ENCODE results near the gene TNPO3. TPM values are rescaled to one million over a fixed set of nuclear protein-coding genes. Genes with fewer than 3 reads are reported as not detected.
"Not testable (repeated sequence)": the region's sequence is repeated elsewhere in the genome, so short reads cannot be mapped to it uniquely, and the experiment has no call there.

TNPO3 gene
- polyA plus RNA-seq, 1 of the 3 experiments (the other 2 are of a cell fraction): 27.8 TPM

DNA sequence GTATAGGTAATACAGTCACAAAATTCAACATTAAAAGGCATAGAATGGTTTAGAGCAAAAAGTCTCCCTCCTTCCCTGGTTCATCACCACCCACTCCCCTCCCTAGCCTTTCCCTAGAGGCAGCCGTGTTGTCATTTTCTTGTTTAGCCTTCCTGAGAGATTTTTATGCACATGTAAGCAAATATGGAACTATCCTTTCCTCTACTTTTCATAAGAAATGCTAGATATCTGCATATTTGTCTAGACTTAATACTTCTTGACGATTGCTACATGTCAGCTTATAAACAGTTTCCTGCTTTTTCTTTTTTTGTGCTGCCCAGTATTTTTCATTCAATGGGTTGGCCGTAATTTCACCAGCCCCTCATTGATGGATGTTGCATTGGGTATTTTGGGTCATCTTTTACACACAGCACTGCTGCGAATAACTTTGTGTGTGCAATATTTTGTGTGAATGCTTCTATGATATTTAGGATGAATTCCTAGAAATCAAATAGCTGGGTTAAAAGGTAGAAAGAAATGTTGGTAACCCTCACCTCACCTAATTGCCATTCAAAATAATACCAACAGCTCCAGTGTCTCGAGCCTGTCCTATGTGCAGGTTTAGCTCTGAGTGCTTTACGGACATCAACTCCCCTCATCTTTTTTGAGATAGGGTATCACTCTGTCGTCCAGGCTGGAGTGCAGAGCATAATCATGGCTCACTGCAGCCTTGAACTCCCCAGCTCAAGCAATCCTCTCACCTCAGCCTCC lies 110.2 kb downstream of the TNPO3 start:
- H3K4me1 ChIP-seq (ENCODE audit: control insufficient read depth in 1 of 2, insufficient read depth in 2 of 2, low read depth in 1 of 2, low read length in 1 of 2): peaks cover 0 to 13% of the 10 kb centered on the region in 2 experiments; a peak in 2 of 4 replicates
- H4K20me1 ChIP-seq (ENCODE audit: insufficient read depth): no peaks in the 10 kb centered on the region
- no peaks in the 10 kb centered on the region for H3K27me3 ChIP-seq (ENCODE audit: insufficient read depth)
- no peaks in the 10 kb centered on the region for H3K9me2 ChIP-seq
- no peaks in the 10 kb centered on the region for H3K36me3 ChIP-seq (replicated peaks in 1 of 2; ENCODE audit: control insufficient read depth in 1 of 2, insufficient read depth in 2 of 2, low read length in 1 of 2)
- H3K9ac ChIP-seq: no peak overlapping the region
- H3K4me2 ChIP-seq: no peak overlapping the region
- WGBS (ENCODE audit: low lambda C conversion rate): 81% methylated on average over 7 of the region's 7 CpGs
- H3F3A ChIP-seq (replicated peaks; ENCODE audit: insufficient read depth): no peaks in the 10 kb centered on the region
- no peaks in the 10 kb centered on the region for H3K79me2 ChIP-seq (ENCODE audit: insufficient read depth)
- H2AFZ ChIP-seq (ENCODE audit: low read depth): no peak overlapping the region
- no peak overlapping the region for H3K27ac ChIP-seq (ENCODE audit: low read depth in 2 of 2, low read length in 1 of 2)
- H3K4me3 ChIP-seq (ENCODE audit: low read depth in 2 of 2, low read length in 1 of 2): no peak overlapping the region
- no peak for DNase-seq
- POLR2A ChIA-PET: interaction anchor here (1.3 kb wide), 1 partner anchor 15 kb away, joined by 3 read pairs; no protein-coding TSS in a partner anchor
- no peak for TF ChIP-seq GATA2 (CRISPR knock-in tag; IDR thresholded peaks at IDR 0.05)
- no peak for TF ChIP-seq MAX (IDR thresholded peaks at IDR 0.05; ENCODE audit: low read depth)
- TF ChIP-seq ELF1 (IDR thresholded peaks at IDR 0.05): no peak
- no peak for TF ChIP-seq MXI1 (IDR thresholded peaks at IDR 0.05; ENCODE audit: low read depth, low read length)
- TF ChIP-seq NFIC (IDR thresholded peaks at IDR 0.05; ENCODE audit: borderline replicate concordance): no peak
- no peak for TF ChIP-seq SIN3A (IDR thresholded peaks at IDR 0.05; ENCODE audit: borderline replicate concordance, low read depth, low read length)
- TF ChIP-seq SMC3 (IDR thresholded peaks at IDR 0.05; ENCODE audit: low read depth, low read length): no peak
- no peak for TF ChIP-seq NRF1 (IDR thresholded peaks at IDR 0.05; ENCODE audit: low read depth, low read length)
- TF ChIP-seq RCOR1 (IDR thresholded peaks at IDR 0.05; ENCODE audit: low read length): no peak
- TF ChIP-seq JUND (IDR thresholded peaks at IDR 0.05): no peak
- TF ChIP-seq RAD21 (IDR thresholded peaks at IDR 0.05; ENCODE audit: low read length): no peak
- TF ChIP-seq TCF12 (IDR thresholded peaks at IDR 0.05): no peak
- TF ChIP-seq, protein P1, sequence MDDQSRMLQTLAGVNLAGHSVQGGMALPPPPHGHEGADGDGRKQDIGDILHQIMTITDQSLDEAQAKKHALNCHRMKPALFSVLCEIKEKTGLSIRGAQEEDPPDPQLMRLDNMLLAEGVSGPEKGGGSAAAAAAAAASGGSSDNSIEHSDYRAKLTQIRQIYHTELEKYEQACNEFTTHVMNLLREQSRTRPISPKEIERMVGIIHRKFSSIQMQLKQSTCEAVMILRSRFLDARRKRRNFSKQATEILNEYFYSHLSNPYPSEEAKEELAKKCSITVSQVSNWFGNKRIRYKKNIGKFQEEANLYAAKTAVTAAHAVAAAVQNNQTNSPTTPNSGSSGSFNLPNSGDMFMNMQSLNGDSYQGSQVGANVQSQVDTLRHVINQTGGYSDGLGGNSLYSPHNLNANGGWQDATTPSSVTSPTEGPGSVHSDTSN (IDR thresholded peaks at IDR 0.05): no peak
- no peak for TF ChIP-seq MEF2A (IDR thresholded peaks at IDR 0.05; ENCODE audit: borderline replicate concordance, low read depth)
- TF ChIP-seq RFX5 (IDR thresholded peaks at IDR 0.05; ENCODE audit: low read length): no peak
- TF ChIP-seq CTCF (IDR thresholded peaks at IDR 0.05): no peak
- no peak for TF ChIP-seq TAF1 (IDR thresholded peaks at IDR 0.05; ENCODE audit: borderline replicate concordance, low read depth, low read length)
- TF ChIP-seq EZH2phosphoT487 (IDR thresholded peaks at IDR 0.05; ENCODE audit: borderline replicate concordance, low read depth): no peak
- no peaks in the 10 kb centered on the region for H3K9me3 ChIP-seq
- CTCF ChIA-PET: interaction anchor here (1.6 to 2.2 kb wide), 2 partner anchors 65 to 147 kb away, joined by 3 to 9 read pairs; no protein-coding TSS in a partner anchor

GRCh38 chr7:128943251-128943650 lies 111.7 kb downstream of the TNPO3 start:
- H3K9ac ChIP-seq; H3K9me3 ChIP-seq; H3K36me3 ChIP-seq (replicated peaks in 1 of 2; ENCODE audit: control insufficient read depth in 1 of 2, insufficient read depth in 2 of 2, low read length in 1 of 2); H3K4me2 ChIP-seq; H4K20me1 ChIP-seq (ENCODE audit: insufficient read depth); H2AFZ ChIP-seq (ENCODE audit: low read depth); H3K79me2 ChIP-seq (ENCODE audit: insufficient read depth); H3K27me3 ChIP-seq (ENCODE audit: insufficient read depth); H3K4me1 ChIP-seq (ENCODE audit: control insufficient read depth in 1 of 2, insufficient read depth in 2 of 2, low read depth in 1 of 2, low read length in 1 of 2); H3F3A ChIP-seq (replicated peaks; ENCODE audit: insufficient read depth); H3K4me3 ChIP-seq (ENCODE audit: low read depth in 2 of 2, low read length in 1 of 2); H3K9me2 ChIP-seq; H3K27ac ChIP-seq (ENCODE audit: low read depth in 2 of 2, low read length in 1 of 2); DNase-seq: not testable (repeated sequence)
- CTCF ChIA-PET: interaction anchor here (1.0 to 2.2 kb wide), 3 partner anchors 15 to 148 kb away, joined by 3 to 9 read pairs (median 3); no protein-coding TSS in a partner anchor
- POLR2A ChIA-PET: interaction anchor here (0.6 kb wide), 1 partner anchor 245 kb away, joined by 5 read pairs; no protein-coding TSS in a partner anchor
- WGBS (ENCODE audit: low lambda C conversion rate): 92% methylated on average over 2 of the region's 2 CpGs

Data from SK-N-SH (cell line).